Measurements from ENCODE around the gene GCSH. TPM values are rescaled to one million over a fixed set of nuclear protein-coding genes. Genes with fewer than 3 reads are reported as not detected.

The GCSH gene
- polyA plus RNA-seq, 1 donor from 2014 or later = 81.8 TPM

DNA sequence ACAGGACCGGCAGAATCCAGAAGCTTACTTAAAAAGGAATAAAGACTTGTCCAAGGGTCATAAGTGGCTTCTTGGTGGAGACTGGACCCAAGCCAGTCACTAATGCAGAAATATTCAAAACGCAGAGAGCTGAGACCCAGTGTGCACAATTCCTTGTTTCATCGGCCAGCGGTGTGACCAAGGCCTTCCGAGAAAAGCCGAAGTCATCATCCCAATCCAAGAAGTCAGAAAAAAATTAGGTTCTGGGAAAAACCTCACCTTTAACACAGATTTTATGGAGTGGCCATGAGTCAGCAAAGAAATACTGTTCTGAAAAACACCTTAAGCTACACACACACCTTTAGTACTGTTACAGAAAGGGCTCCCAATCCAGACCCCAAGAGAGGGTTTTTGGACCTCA, 1.0 kb upstream of the GCSH start:
- H3F3A ChIP-seq (ENCODE audit: insufficient read depth, low read length, poor library complexity, severe bottlenecking) = no peaks in the 10 kb centered on the region
- peak overlapping the region; percentile 34 for H3K4me2 ChIP-seq (ENCODE audit: low read length)
- H3K79me2 ChIP-seq (replicated peaks; ENCODE audit: insufficient read depth, low read length) = peaks cover under 1% of the 10 kb centered on the region
- no peaks in the 10 kb centered on the region for H3K36me3 ChIP-seq (ENCODE audit: insufficient read depth, low read length)
- TF ChIP-seq, protein P1, sequence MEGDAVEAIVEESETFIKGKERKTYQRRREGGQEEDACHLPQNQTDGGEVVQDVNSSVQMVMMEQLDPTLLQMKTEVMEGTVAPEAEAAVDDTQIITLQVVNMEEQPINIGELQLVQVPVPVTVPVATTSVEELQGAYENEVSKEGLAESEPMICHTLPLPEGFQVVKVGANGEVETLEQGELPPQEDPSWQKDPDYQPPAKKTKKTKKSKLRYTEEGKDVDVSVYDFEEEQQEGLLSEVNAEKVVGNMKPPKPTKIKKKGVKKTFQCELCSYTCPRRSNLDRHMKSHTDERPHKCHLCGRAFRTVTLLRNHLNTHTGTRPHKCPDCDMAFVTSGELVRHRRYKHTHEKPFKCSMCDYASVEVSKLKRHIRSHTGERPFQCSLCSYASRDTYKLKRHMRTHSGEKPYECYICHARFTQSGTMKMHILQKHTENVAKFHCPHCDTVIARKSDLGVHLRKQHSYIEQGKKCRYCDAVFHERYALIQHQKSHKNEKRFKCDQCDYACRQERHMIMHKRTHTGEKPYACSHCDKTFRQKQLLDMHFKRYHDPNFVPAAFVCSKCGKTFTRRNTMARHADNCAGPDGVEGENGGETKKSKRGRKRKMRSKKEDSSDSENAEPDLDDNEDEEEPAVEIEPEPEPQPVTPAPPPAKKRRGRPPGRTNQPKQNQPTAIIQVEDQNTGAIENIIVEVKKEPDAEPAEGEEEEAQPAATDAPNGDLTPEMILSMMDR (IDR thresholded peaks at IDR 0.05; ENCODE audit: poor library complexity, severe bottlenecking) = no peak
- TF ChIP-seq SMC3 (conservative IDR thresholded peaks at IDR 0.05; ENCODE audit: poor library complexity) (no peak), TAF1 (IDR thresholded peaks at IDR 0.05; ENCODE audit: low read depth) (no peak), EP300 (conservative IDR thresholded peaks at IDR 0.05; ENCODE audit: poor library complexity, severe bottlenecking) (no peak), POLR2AphosphoS5 (IDR thresholded peaks at IDR 0.05) (no peak), RAD21 (conservative IDR thresholded peaks at IDR 0.05) (no peak), EZH2 (IDR thresholded peaks at IDR 0.05; ENCODE audit: borderline replicate concordance, insufficient read depth, low read length, poor library complexity, severe bottlenecking) (no peak), MXI1 (conservative IDR thresholded peaks at IDR 0.05; ENCODE audit: poor library complexity, severe bottlenecking) (no peak)
- TF ChIP-seq, protein P2, sequence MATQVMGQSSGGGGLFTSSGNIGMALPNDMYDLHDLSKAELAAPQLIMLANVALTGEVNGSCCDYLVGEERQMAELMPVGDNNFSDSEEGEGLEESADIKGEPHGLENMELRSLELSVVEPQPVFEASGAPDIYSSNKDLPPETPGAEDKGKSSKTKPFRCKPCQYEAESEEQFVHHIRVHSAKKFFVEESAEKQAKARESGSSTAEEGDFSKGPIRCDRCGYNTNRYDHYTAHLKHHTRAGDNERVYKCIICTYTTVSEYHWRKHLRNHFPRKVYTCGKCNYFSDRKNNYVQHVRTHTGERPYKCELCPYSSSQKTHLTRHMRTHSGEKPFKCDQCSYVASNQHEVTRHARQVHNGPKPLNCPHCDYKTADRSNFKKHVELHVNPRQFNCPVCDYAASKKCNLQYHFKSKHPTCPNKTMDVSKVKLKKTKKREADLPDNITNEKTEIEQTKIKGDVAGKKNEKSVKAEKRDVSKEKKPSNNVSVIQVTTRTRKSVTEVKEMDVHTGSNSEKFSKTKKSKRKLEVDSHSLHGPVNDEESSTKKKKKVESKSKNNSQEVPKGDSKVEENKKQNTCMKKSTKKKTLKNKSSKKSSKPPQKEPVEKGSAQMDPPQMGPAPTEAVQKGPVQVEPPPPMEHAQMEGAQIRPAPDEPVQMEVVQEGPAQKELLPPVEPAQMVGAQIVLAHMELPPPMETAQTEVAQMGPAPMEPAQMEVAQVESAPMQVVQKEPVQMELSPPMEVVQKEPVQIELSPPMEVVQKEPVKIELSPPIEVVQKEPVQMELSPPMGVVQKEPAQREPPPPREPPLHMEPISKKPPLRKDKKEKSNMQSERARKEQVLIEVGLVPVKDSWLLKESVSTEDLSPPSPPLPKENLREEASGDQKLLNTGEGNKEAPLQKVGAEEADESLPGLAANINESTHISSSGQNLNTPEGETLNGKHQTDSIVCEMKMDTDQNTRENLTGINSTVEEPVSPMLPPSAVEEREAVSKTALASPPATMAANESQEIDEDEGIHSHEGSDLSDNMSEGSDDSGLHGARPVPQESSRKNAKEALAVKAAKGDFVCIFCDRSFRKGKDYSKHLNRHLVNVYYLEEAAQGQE (IDR thresholded peaks at IDR 0.05; ENCODE audit: borderline replicate concordance) = no peak
- H3K4me3 ChIP-seq (ENCODE audit: low read length) = peak overlapping the region; percentile 96
- no peaks in the 10 kb centered on the region for H3K9me3 ChIP-seq (ENCODE audit: low read length)
- H2AFZ ChIP-seq (ENCODE audit: low read depth, low read length) = no peak overlapping the region
- H3K9me2 ChIP-seq (ENCODE audit: insufficient read depth, low read length) = no peaks in the 10 kb centered on the region
- no peaks in the 10 kb centered on the region for H4K20me1 ChIP-seq (ENCODE audit: insufficient read depth)
- no peak overlapping the region for H3K9ac ChIP-seq (ENCODE audit: low read length)
- H3K27ac ChIP-seq (ENCODE audit: low read length) = no peak overlapping the region
- H3K27me3 ChIP-seq (ENCODE audit: insufficient read depth, low read depth, low read length) = no peaks in the 10 kb centered on the region

DNA sequence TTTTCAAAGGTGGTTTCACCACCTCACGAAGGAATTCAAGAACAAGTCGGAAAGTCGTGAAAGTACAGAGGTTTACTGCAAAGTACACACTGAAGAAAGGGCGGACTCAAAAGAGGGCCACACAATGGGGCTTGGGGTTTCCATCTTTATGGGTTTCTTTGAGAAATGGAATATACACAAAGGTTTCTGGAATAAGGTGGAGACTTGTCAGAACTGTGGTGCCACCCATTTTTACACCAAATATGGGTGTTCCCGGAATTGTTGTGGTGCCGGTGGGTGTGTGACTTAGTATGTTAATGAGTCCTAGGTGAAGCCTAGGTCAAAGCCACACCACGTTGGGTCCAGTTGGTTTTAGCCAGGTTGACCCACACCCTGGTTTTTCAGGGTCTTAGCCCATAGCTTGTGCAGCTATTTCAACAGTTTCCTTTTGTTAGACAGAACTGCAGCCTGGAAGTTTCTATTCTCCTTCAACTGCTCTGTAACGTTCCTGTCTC, 567 bp upstream of the GCSH start:
- H3K9ac ChIP-seq (ENCODE audit: low read length) = no peak overlapping the region
- peak overlapping the region; percentile 96 for H3K4me3 ChIP-seq (ENCODE audit: low read length)
- no peaks in the 10 kb centered on the region for H3K9me3 ChIP-seq (ENCODE audit: low read length)
- no peaks in the 10 kb centered on the region for H3K27me3 ChIP-seq (ENCODE audit: insufficient read depth, low read depth, low read length)
- H3K79me2 ChIP-seq (replicated peaks; ENCODE audit: insufficient read depth, low read length) = peaks cover 5% of the 10 kb centered on the region
- TF ChIP-seq POLR2AphosphoS5 (IDR thresholded peaks at IDR 0.05) (no peak), EP300 (conservative IDR thresholded peaks at IDR 0.05; ENCODE audit: poor library complexity, severe bottlenecking) (no peak), SMC3 (conservative IDR thresholded peaks at IDR 0.05; ENCODE audit: poor library complexity) (no peak), RAD21 (conservative IDR thresholded peaks at IDR 0.05) (no peak), EZH2 (IDR thresholded peaks at IDR 0.05; ENCODE audit: borderline replicate concordance, insufficient read depth, low read length, poor library complexity, severe bottlenecking) (no peak)
- TF ChIP-seq, protein P2 (IDR thresholded peaks at IDR 0.05; ENCODE audit: borderline replicate concordance) = no peak
- no peaks in the 10 kb centered on the region for H3K9me2 ChIP-seq (ENCODE audit: insufficient read depth, low read length)
- no peaks in the 10 kb centered on the region for H3F3A ChIP-seq (ENCODE audit: insufficient read depth, low read length, poor library complexity, severe bottlenecking)
- no peaks in the 10 kb centered on the region for H4K20me1 ChIP-seq (ENCODE audit: insufficient read depth)
- H3K27ac ChIP-seq (ENCODE audit: low read length) = no peak overlapping the region
- H3K36me3 ChIP-seq (ENCODE audit: insufficient read depth, low read length) = no peaks in the 10 kb centered on the region
- H2AFZ ChIP-seq (ENCODE audit: low read depth, low read length) = peak overlapping the region; percentile 59
- peak overlapping the region; percentile 34 for H3K4me2 ChIP-seq (ENCODE audit: low read length)
